ENCODE measurements around the gene MIPOL1. TPM values are rescaled to one million over a fixed set of nuclear protein-coding genes. Genes with fewer than 3 reads are reported as not detected.

Gene MIPOL1
- total RNA-seq, 1 experiment from 2014 or later: 15.4 TPM

- Histone ChIP-seq H3K27ac (ENCODE audit: low read depth, low read length) (no peak overlapping the region), H3K27me3 (ENCODE audit: insufficient read depth, low read length) (no peaks in the 10 kb centered on the region), H3K9me2 (ENCODE audit: insufficient read depth) (no peaks in the 10 kb centered on the region), H2AFZ (ENCODE audit: low read depth, low read length, poor library complexity, severe bottlenecking) (no peak overlapping the region), H3K4me1 (ENCODE audit: control insufficient read depth in 1 of 2, insufficient read depth in 2 of 2, low read length in 2 of 2) (no peaks in the 10 kb centered on the region), H3K9ac (ENCODE audit: low read length) (no peak overlapping the region), H3K4me2 (ENCODE audit: low read length) (no peak overlapping the region), H4K20me1 (ENCODE audit: insufficient read depth) (no peaks in the 10 kb centered on the region), H3K4me3 (replicated peaks in 1 of 2; ENCODE audit: low read depth in 1 of 2, low read length in 2 of 2) (no peak overlapping the region), H3K36me3 (ENCODE audit: control insufficient read depth in 1 of 2, insufficient read depth in 2 of 2, low read length in 2 of 2) (no peaks in the 10 kb centered on the region), H3K9me3 (ENCODE audit: control insufficient read depth in 1 of 2, insufficient read depth in 1 of 2, low read depth in 1 of 2, low read length in 2 of 2) (no peaks in the 10 kb centered on the region), H3K79me2 (ENCODE audit: insufficient read depth, low read length) (no peaks in the 10 kb centered on the region)
- ATAC-seq (no peak), DNase-seq (ENCODE audit: low read depth, low spot score) (no peak)
- no TSS peak for BruUV-seq (replicated peaks)
- ChIA-PET POLR2A (no interaction called here), CTCF (no interaction called here), RAD21 (ENCODE audit: low non-redundant PET in 1 of 2, low total read pairs in 2 of 2, uncharacterized antibody in 2 of 2, unreplicated experiment in 2 of 2) (no interaction called here)
- intact Hi-C loops (cut with micrococcal nuclease): no loop called here
- TF ChIP-seq FOSL1 (IDR thresholded peaks at IDR 0.05; ENCODE audit: low read depth) (no peak), ELF1 (IDR thresholded peaks at IDR 0.05; ENCODE audit: borderline replicate concordance, low read depth) (no peak), ZBTB33 (IDR thresholded peaks at IDR 0.05; ENCODE audit: extremely low read depth, insufficient replicate concordance, low read length) (no peak), ATF3 (IDR thresholded peaks at IDR 0.05) (no peak), CBX3 (IDR thresholded peaks at IDR 0.05; ENCODE audit: low read depth) (no peak), EZH2 (IDR thresholded peaks at IDR 0.05) (no peak), POLR2A (IDR thresholded peaks at IDR 0.05; ENCODE audit: borderline replicate concordance, extremely low read depth, insufficient read depth, insufficient read length) (no peak), EZH2phosphoT487 (IDR thresholded peaks at IDR 0.05; ENCODE audit: borderline replicate concordance) (no peak), SIN3A (IDR thresholded peaks at IDR 0.05; ENCODE audit: low read depth) (no peak), RAD21 (IDR thresholded peaks at IDR 0.05; ENCODE audit: low read depth) (no peak)
Measured at GRCh38 chr14:37413504-37414003, 215.8 kb downstream of the MIPOL1 start.

All from HCT116 (cell line).